Nephron (organoid): ENCODE results near the gene S100A1.
"Not testable (repeated sequence)": the region's sequence is repeated elsewhere in the genome, so short reads cannot be mapped to it uniquely, and the experiment has no call there.

Source experiments
- H3K27ac Mint-ChIP-seq, 3 experiments: 2 replicates each; pipeline ENCODE4 v1.8.0; 2020; ENCODE audit warnings: mixed read lengths in 3 of 3, mild to moderate bottlenecking in 2 of 3, moderate library complexity in 1 of 3
- H3K27me3 Mint-ChIP-seq: 2 replicates; pipeline ENCODE4 v1.8.0; 2021; ENCODE audit warnings: low read depth, mild to moderate bottlenecking, moderate library complexity, mixed read lengths
- H3K36me3 Mint-ChIP-seq: 2 replicates; pipeline ENCODE4 v1.8.0; 2020; ENCODE audit warnings: low read depth, mixed read lengths
- H3K4me1 Mint-ChIP-seq: 2 replicates; pipeline ENCODE4 v1.8.0; 2020; ENCODE audit warnings: mixed read lengths
- H3K4me3 Mint-ChIP-seq, 3 experiments: 2 replicates each; pipeline ENCODE4 v1.8.0; 2020; ENCODE audit warnings: mild to moderate bottlenecking in 3 of 3, mixed read lengths in 3 of 3, moderate library complexity in 2 of 3
- H3K9me3 Mint-ChIP-seq: 2 replicates; pipeline ENCODE4 v1.8.0; 2020; ENCODE audit warnings: mixed read lengths
- TF ChIP-seq, protein P1 (sequence below), 3 experiments: fragments of 200-600 bp; sonication (generic); IDR thresholded peaks; one replicate each; pipeline ENCODE4 v1.5.0; 2021; ENCODE audit warnings: antibody characterized with exemption in 3 of 3; ENCODE audit not compliant: unreplicated experiment in 3 of 3

The S100A1 gene

DNA sequence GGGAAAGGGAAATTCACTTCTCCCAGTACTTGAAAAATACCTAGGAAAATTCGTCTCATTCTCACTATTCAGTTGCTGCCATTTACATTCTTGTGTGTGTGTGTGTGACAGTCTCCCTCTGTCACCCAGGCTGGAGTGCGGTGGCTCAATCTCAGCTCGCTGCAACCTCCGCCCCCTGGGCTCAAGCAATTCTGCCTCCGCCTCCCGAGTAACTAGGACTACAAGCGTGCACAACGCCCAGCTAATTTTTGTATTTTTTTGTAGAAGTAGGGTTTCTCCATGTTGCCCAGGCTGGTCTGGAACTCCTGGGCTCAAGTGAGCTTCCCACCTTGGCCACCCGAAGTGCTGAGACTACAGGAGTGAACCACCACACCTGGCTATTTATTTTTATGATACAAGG lies 31.4 kb downstream of the S100A1 start:
- Mint-ChIP-seq H3K36me3 (peaks cover 39% of the 10 kb centered on the region), H3K27ac (peak overlapping the region; percentile 82 to 98 (median 93)), H3K4me3 (peak overlapping the region; percentile 97 to 99 (median 99)), H3K27me3 (no peaks in the 10 kb centered on the region), H3K4me1 (peaks cover 13% of the 10 kb centered on the region), H3K9me3 (no peaks in the 10 kb centered on the region)
- TF ChIP-seq, protein P1, sequence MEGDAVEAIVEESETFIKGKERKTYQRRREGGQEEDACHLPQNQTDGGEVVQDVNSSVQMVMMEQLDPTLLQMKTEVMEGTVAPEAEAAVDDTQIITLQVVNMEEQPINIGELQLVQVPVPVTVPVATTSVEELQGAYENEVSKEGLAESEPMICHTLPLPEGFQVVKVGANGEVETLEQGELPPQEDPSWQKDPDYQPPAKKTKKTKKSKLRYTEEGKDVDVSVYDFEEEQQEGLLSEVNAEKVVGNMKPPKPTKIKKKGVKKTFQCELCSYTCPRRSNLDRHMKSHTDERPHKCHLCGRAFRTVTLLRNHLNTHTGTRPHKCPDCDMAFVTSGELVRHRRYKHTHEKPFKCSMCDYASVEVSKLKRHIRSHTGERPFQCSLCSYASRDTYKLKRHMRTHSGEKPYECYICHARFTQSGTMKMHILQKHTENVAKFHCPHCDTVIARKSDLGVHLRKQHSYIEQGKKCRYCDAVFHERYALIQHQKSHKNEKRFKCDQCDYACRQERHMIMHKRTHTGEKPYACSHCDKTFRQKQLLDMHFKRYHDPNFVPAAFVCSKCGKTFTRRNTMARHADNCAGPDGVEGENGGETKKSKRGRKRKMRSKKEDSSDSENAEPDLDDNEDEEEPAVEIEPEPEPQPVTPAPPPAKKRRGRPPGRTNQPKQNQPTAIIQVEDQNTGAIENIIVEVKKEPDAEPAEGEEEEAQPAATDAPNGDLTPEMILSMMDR (IDR thresholded peaks at IDR 0.05; ENCODE audit: unreplicated experiment in 3 of 3), result no peak

- Mint-ChIP-seq H3K9me3 (no peaks in the 10 kb centered on the region), H3K27ac (peak overlapping the region; percentile 4 to 80 (median 60)), H3K27me3 (no peaks in the 10 kb centered on the region), H3K4me1 (peaks cover 13% of the 10 kb centered on the region), H3K4me3 (peak overlapping the region; percentile 68 to 77 (median 75)), H3K36me3 (peaks cover 54% of the 10 kb centered on the region)
- TF ChIP-seq, protein P1 (IDR thresholded peaks at IDR 0.05; ENCODE audit: unreplicated experiment in 3 of 3), result no peak
Measured at GRCh38 chr1:153661111-153661708, 33.0 kb downstream of the S100A1 start.

DNA sequence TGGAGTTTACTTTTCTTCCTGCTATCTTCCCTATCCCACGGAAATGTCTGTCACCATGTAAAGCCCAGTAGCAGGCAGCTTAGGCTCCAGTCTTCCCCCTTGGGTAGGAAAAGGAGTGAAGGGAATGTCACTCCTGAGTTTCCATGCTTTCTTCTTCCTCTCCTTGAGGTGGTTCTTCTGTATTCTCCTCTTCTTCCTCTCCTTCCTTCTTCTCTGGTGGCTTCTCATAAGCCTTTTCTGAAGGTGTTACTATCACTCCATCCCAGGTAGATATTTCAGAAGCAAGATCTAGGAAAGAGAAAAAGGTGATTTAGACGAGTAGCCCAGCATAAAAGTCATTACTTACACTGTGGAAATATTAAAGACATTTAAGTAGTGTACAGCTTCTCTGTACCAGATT lies 34.0 kb downstream of the S100A1 start:
- Mint-ChIP-seq H3K4me1 (peaks cover 13% of the 10 kb centered on the region), H3K36me3 (peaks cover 65% of the 10 kb centered on the region), H3K4me3 (peak overlapping the region in 2 of 3 experiments; percentile 3 to 41), H3K9me3 (no peaks in the 10 kb centered on the region), H3K27ac (peak overlapping the region in 1 of 3 experiments; percentile 32), H3K27me3 (no peaks in the 10 kb centered on the region)
- TF ChIP-seq, protein P1 (IDR thresholded peaks at IDR 0.05; ENCODE audit: unreplicated experiment in 3 of 3), result no peak

DNA sequence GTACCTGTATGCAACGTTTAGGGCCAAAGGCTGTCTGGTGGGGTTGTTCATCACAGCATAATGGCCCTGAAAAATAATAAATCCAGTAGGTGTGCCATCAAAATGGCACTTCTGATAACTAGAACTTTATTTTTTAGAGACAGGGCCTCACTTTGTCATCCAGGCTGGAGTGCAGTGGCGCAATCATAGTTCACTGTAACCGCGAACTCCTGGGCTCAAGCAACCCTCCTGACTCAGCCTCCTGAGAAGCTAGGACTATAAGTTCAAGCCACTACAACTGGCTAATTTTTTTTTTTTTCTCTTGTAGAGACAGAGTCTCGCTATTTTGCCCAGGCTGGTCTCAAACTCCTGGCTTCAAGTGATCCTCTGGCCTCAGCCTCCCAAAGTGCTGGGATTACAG lies 35.0 kb downstream of the S100A1 start:
- Mint-ChIP-seq H3K4me3 (no peak overlapping the region), H3K27ac (no peak overlapping the region), H3K4me1 (peaks cover 20% of the 10 kb centered on the region), H3K9me3 (no peaks in the 10 kb centered on the region), H3K36me3 (peaks cover 74% of the 10 kb centered on the region), H3K27me3 (no peaks in the 10 kb centered on the region)
- TF ChIP-seq, protein P1 (IDR thresholded peaks at IDR 0.05; ENCODE audit: unreplicated experiment in 3 of 3), result no peak

DNA sequence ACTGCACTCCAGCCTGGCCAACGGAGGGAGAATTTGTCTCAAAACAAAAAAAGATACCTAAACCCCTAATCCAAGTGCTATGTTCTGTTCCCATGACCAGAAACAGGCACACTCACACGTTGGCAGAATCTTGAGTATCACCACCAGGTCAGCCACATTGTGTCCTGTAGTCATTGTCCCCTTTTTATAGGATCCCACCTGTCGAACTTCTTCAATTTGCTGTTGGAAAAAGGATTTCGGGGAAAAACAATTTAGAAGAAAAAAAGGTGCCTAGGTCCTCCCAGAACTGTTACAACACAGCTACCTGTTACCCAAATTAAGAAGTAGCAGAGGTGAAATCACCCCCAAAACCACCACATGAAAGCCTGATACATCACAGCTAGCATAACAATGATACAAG lies 39.2 kb downstream of the S100A1 start:
- H3K27ac Mint-ChIP-seq, result peak overlapping the region in 2 of 3 experiments; percentile 41 to 50
- H3K4me1 Mint-ChIP-seq, result peaks cover 22% of the 10 kb centered on the region
- peaks cover 73% of the 10 kb centered on the region for H3K36me3 Mint-ChIP-seq
- peak overlapping the region in 1 of 3 experiments; percentile 63 for H3K4me3 Mint-ChIP-seq
- no peaks in the 10 kb centered on the region for H3K27me3 Mint-ChIP-seq
- no peaks in the 10 kb centered on the region for H3K9me3 Mint-ChIP-seq
- TF ChIP-seq, protein P1 (IDR thresholded peaks at IDR 0.05; ENCODE audit: unreplicated experiment in 3 of 3), result no peak

GRCh38 chr1:153668672-153669071 lies 40.4 kb downstream of the S100A1 start:
- not testable (repeated sequence) for H3K9me3 Mint-ChIP-seq, H3K27me3 Mint-ChIP-seq, H3K27ac Mint-ChIP-seq, H3K4me3 Mint-ChIP-seq
- peaks cover 63% of the 10 kb centered on the region for H3K36me3 Mint-ChIP-seq
- H3K4me1 Mint-ChIP-seq, result peaks cover 22% of the 10 kb centered on the region
